ENCODE measurements around the gene CHIT1. TPM values are rescaled to one million over a fixed set of nuclear protein-coding genes. Genes with fewer than 3 reads are reported as not detected.

CHIT1 gene
- total RNA-seq, 1 donor, result under 0.01 TPM

DNA sequence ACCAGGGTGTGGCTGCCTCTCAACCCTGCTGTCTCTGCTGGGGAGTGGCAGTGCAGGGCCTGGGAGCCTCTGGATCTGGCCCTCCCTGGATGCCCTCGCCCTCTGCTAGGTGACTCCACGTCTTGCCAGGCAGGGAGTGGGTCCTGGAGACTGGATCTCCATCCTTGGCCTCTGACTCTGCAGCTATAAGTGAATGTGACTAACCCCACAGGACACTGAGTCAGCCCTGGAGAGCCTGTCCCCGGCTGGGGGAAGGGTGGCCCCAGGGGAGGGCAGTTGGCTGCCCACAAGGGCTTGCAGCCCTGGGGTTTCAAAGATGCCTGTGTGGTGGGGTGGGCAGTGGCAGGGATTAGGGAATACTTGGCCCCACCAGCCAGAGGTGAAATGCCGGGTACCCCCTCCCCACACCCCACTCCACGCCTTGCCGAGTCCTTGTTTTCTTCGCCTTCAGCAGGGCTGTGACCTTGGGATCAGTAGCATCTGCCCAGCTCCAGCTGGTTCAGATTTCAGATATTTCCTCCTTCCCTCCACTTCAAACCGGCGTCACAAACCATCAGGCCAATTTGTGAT is 51.9 kb downstream of the CHIT1 start:
- DNase-seq (ENCODE audit: low read depth in 2 of 3, low spot score in 2 of 3), result no peak

DNA sequence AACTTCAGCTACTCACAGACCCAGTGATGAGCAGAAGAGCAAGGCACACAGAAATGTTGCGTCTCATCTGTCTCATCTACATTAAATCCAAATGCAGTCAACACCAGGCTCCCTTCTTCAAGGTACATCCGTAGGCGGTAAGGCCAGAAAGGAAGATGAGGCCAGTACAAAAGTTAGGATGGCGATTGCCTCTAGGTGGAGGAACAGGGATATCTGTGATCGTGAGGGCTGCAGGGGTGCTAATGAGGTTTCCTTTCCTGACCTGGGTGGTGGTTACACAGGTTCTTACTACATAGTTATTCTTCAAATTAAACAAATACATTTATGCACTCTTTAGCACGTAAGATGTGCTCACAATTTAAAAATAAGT is 52.5 kb downstream of the CHIT1 start:
- DNase-seq (ENCODE audit: low read depth in 2 of 3, low spot score in 2 of 3), result no peak

DNA sequence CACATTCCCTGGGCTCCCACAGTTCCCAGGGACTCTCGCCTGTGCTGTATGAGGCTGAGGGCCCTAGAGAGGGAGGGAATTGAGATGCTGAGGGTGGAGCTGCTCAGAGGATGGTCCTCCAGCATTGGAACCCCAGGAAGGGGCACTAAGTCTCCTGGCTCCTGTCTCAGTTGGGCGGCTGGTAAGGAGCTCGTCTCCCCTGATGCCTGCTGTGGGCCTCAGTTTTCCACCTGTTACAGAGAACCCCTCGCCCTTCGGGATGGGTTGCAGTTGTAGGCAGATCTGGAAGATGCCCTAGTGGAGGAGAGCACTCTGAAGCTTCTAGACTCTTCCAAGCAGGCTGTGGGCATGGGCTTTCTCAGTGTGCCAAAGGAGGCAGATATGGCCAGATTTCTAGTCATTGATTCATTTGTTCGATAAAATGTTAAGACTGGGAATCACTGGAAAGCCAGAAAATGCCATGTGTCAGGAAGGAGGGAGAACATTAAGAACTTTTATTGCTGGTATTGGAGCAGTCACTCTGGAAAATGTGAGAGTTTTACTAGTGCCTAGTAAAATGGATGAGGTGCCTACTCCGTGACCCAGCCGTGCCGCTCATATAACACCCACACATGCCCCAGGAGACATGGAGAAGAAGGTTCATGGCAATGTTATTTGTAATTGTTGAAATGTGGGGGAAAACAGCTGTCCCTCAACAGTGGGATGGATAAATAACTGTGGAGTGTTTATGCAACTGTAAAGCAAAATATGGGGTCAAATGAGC is 53.0 kb downstream of the CHIT1 start:
- no peak for DNase-seq (ENCODE audit: low read depth in 2 of 3, low spot score in 2 of 3)

GRCh38 chr1:203175827-203176241 is 53.6 kb downstream of the CHIT1 start:
- DNase-seq (ENCODE audit: low read depth in 2 of 3, low spot score in 2 of 3), result no peak

DNA sequence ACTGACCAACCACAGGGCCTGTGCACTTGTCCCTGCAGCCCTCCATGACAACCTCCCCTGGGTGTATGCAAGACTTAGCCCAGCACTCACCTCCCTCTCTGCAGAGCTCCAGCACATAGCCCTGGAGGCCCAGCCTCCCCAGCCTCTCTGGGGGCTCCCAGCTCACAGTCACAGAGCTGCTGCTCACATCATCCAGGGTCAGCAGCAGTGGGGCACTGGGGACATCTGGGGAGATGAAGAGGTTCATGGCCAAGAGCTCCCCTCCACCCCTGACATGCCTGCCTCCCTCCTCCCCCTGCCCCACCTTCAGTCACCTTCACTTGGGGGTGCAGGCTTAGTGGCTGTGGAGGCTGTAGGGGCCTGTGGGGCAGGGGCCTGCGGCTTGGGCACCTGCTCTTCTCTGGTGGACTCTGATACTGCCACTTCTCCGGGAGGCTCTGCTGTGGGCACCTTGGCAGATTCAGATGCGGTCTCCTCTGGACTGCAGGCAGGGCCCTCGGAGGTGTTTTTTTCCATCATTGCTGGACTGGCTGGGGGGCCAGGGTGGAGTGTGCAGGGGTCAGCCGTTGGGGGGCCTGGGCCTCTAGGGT is 54.1 kb downstream of the CHIT1 start, which contains the start of gene MYBPH:
TSS of gene MYBPH (minus strand) at position 590 of the 590 bp plus-strand sequence. CDS start at position 519, 71 bp downstream.
- DNase-seq (ENCODE audit: low read depth in 2 of 3, low spot score in 2 of 3), result no peak

DNA sequence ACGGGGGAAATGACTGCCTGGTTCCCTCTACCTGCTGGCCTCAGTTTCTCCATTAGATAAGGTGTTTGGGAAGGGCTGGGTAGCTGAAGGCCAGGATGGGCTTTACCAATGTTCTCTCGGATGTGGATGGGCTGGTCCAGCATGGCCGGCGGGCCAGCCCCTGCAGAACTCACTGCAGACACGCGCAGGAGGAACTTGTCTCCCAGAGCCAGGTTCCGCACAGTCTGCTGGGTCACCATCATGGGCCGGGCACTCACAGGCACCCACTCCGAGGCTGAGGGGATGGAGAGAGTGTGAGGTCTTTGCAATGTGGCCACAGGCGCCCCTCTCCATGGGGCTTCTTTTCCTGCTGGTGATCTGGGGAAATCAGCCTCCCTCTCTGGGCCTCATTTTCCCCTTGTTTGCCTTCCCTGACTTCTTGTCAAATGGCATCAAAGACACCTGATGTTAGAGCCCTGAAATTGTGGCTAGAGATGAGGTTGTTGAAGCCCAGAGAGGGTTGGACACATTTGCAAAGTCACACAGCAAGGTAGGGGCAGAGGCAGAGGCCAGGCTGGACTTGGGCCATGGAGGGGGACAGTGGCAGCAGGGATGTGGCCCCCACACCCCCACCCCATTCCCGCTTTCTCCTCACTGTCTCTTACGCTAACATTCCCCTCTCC is 55.0 kb downstream of the CHIT1 start:
- no peak for DNase-seq (ENCODE audit: low read depth in 2 of 3, low spot score in 2 of 3)

DNA sequence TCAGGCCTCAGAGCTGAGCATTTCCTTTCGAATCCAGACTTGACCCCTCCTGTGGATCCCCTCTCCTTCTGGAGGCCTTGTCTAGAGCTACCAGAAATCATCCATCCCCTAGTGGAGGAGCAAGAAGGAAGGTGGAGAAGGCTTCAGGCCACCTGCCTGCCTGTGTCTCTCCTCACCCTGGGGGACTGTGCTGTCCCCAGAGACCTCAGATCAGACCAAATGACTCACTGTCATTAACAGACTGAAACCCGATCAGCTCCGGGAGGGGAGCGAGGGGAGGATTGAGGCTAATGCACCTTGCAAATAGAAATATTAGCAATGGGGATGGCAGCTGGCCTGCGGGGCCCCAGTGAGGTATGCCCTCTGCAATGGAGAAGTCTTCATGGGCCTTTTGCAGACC is 55.9 kb downstream of the CHIT1 start:
- DNase-seq (ENCODE audit: low read depth in 2 of 3, low spot score in 2 of 3), result no peak

- DNase-seq (ENCODE audit: low read depth in 2 of 3, low spot score in 2 of 3), result no peak
Observed at GRCh38 chr1:203173011-203173555, 56.4 kb downstream of the CHIT1 start.

- DNase-seq (ENCODE audit: low read depth in 2 of 3, low spot score in 2 of 3), result peak; percentile 2 to 64 (median 45)
Observed at GRCh38 chr1:203172184-203173010, 57.1 kb downstream of the CHIT1 start.

GRCh38 chr1:203171341-203172183 is 57.9 kb downstream of the CHIT1 start:
- no peak for DNase-seq (ENCODE audit: low read depth in 2 of 3, low spot score in 2 of 3)

DNA sequence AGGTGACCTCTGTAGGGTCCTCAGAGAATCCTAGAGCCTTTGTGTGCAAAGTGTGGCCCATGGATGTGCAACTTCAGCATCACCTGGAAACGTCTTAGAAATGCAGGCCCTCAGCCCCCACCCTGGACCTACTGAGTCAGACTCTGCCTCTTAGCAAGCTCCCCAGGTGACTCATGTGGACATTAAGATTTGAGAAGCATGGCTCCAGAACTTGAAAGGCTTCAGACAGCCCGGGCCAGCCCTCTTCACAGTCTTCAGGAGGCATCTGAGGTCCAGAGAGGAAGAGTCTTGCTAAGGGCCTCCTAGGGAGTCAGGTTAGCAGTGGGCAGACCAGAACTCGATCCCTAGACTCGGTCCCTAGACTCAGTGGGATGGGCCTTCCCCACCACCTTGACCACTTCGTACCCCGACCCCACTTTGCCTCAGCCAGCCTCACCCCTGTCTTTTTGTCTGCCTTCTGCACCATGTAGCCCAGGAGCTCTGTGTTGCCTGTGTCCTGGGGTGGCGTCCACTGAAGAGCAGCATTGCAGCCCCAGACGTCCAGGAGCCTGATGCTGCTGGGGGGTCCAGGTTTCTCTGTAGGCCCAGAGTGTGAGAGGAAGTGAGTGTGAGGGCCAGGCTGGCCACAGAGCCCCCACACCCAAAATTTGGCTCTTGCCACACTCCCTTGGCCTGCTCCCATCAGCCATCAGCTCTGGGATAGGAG is 58.7 kb downstream of the CHIT1 start:
- no peak for DNase-seq (ENCODE audit: low read depth in 2 of 3, low spot score in 2 of 3)

DNA sequence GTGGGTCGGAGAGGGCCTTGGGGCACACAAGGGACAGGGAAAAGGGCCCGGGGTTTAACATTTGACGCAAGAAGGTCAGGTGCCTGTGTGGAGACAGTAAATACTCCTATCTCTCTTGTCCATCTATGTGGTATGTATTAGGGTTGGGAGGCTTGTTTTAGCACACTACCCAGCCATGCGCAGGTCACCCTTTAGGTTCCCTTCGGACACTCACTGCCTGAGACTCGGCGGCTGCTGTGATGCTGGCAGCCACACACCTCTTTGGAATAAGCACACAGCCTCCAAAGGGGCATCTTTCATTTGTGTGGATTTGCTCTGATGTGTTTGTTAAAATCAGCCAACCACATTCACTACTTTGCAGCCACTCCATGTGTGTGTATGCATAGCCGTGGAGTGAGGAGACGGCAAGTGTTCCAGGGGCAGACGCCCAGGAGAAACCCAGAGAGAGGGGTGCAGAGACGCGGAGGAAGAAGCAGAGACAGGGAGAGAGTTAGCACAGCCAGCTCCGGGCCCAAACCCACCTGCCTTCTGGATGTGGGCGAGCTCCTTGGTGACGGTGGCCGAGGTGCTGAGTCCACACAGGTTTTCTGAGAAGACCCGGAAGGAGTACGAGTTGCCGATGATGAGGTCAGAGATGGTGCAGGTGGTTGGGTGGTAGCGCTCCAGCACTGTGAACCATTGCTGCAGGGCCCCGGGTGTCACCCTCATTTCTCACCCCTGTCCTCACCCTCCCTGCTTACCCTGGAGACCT is 59.5 kb downstream of the CHIT1 start:
- no peak for DNase-seq (ENCODE audit: low read depth in 2 of 3, low spot score in 2 of 3)

GRCh38 chr1:203168991-203169390 is 60.5 kb downstream of the CHIT1 start:
- no peak for DNase-seq (ENCODE audit: low read depth in 2 of 3, low spot score in 2 of 3)

GRCh38 chr1:203168256-203168786 is 61.2 kb downstream of the CHIT1 start:
- DNase-seq (ENCODE audit: low read depth in 2 of 3, low spot score in 2 of 3), result no peak

- DNase-seq (ENCODE audit: low read depth in 2 of 3, low spot score in 2 of 3), result no peak
Observed at GRCh38 chr1:203167913-203168200, 61.6 kb downstream of the CHIT1 start.

DNA sequence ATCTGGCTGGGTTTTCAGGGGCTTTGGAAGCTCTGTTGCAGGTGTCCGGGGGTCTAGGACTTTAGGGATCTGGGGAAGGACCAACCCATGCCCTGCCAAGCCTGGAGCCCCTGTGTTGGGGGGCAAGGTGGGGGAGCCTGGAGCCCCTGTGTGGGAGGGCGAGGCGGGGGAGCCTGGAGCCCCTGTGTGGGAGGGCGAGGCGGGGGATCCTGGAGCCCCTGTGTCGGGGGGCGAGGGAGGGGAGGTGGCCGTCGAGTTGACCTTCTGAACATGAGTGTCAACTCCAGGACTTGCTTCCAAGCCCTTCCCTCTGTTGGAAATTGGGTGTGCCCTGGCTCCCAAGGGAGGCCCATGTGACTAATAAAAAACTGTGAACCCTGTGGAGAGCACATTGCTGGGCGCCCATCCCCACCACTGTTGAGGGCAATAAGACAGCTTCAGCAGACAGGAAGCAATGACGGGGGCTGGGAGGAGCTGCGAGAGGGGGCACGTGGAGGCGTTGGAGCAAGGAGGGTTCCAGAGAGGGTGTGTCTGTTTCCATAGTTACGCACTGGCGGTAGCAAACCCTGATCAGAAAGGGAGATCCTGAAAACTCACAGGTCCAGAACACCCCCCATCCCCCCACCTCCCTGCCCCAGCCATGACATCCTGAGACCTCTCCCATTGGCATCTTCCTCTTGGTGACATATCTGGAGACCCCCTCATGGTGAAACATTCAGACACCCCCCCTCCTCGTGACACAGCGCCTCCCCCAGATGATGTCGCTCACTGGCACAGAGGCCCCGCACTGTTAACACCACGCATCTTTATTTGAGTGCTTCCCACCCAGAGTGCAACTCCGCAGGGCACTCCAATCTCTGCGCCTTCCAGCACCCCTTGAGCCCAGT is 62.2 kb downstream of the CHIT1 start:
- DNase-seq (ENCODE audit: low read depth in 2 of 3, low spot score in 2 of 3), result peak in 2 of 3 donors; percentile 22 to 47
